GM12878 (cell line): ENCODE measurements around the gene MDFI. TPM values are rescaled to one million over a fixed set of nuclear protein-coding genes. Genes with fewer than 3 reads are reported as not detected.

Experiments
- ATAC-seq: fragments of 200-7000 bp; cut with Tn5 transposase; 3 replicates; pipeline ENCODE4 v1.9.1; 2020; ENCODE audit warnings: mild to moderate bottlenecking, moderate library complexity
- BruUV-seq: library from RNA; stranded (reverse); fragments of 400-500 nt; replicated peaks from 2 replicates; lab custom pipeline; 2021; lab: Mats Ljungman, UMichigan
- CTCF ChIA-PET: fragments of 300-600 bp; sonication (Branson Sonifier 250); formaldehyde crosslinking; extraction: SDS; loops from one replicate; lab custom pipeline; 2021; ENCODE audit warnings: inconsistent platforms; lab: Yijun Ruan, JAX
- POLR2A ChIA-PET: fragments of 350-600 bp; formaldehyde crosslinking; extraction: SDS; loops from one replicate; lab custom pipeline; 2021; ENCODE audit warnings: inconsistent platforms; lab: Charles Lee
- RAD21 ChIA-PET: fragments of 300-600 bp; sonication (Branson Sonifier 250); formaldehyde crosslinking; loops from one replicate; lab custom pipeline; 2023; ENCODE audit warnings: antibody characterized with exemption; ENCODE audit not compliant: unreplicated experiment; lab: Charles Lee
- SMC1A ChIA-PET: fragments of 300-600 bp; sonication (Branson Sonifier 250); formaldehyde crosslinking; loops from one replicate; lab custom pipeline; 2023; ENCODE audit not compliant: unreplicated experiment, uncharacterized antibody; lab: Charles Lee
- DNase-seq: peaks from one replicate; pipeline ENCODE4 v3.0.0-alpha.2; 2011; ENCODE audit warnings: low read depth, low spot score
- FAIRE-seq: peaks from 3 replicates; lab custom pipeline; 2011; peaks lifted over from hg19 to GRCh38; lab: Jason Lieb, UNC
- H2AFZ ChIP-seq: 2 replicates; pipeline ENCODE4 v1.6.0; 2011; ENCODE audit warnings: low read depth, low read length, control low read depth; ENCODE audit not compliant: control insufficient read depth
- H3K27ac ChIP-seq: 2 replicates; pipeline ENCODE4 v1.5.1; 2011; ENCODE audit warnings: control low read depth; ENCODE audit not compliant: control insufficient read depth, insufficient read depth
- H3K27me3 ChIP-seq, 2 experiments: replicated peaks in 1 of 2; 2 replicates each; pipeline versions ENCODE4 v1.6.0 to v1.6.1; 2011; ENCODE audit warnings: low read length in 1 of 2; ENCODE audit not compliant: control insufficient read depth in 2 of 2, insufficient read depth in 2 of 2
- H3K36me3 ChIP-seq, 2 experiments: 2 replicates each; pipeline ENCODE4 v1.5.1; 2011; ENCODE audit warnings: low read length in 1 of 2; ENCODE audit not compliant: control insufficient read depth in 2 of 2, insufficient read depth in 2 of 2
- H3K4me1 ChIP-seq: 2 replicates; pipeline ENCODE4 v1.6.1; 2011; ENCODE audit warnings: mild to moderate bottlenecking, low read length, moderate library complexity, mixed read lengths; ENCODE audit not compliant: control insufficient read depth, insufficient read depth
- H3K4me2 ChIP-seq: 2 replicates; pipeline ENCODE4 v1.6.0; 2011; ENCODE audit warnings: control low read depth; ENCODE audit not compliant: control insufficient read depth, insufficient read depth
- H3K4me3 ChIP-seq: fragments of 200-600 bp; sonication (generic); 2 replicates; pipeline ENCODE4 v1.5.1; 2016
- H3K79me2 ChIP-seq: 2 replicates; pipeline ENCODE4 v1.6.0; 2011; ENCODE audit warnings: low read length; ENCODE audit not compliant: control insufficient read depth, insufficient read depth
- H3K9ac ChIP-seq: 2 replicates; pipeline ENCODE4 v1.8.0; 2011; ENCODE audit warnings: low read length, control low read depth, mixed read lengths; ENCODE audit not compliant: control insufficient read depth, insufficient read depth
- H3K9me3 ChIP-seq: replicated peaks from 3 replicates; pipeline ENCODE4 v1.5.1; 2011; ENCODE audit warnings: mild to moderate bottlenecking, low read length; ENCODE audit not compliant: control insufficient read depth, insufficient read depth
- H4K20me1 ChIP-seq: 2 replicates; pipeline ENCODE4 v1.6.0; 2011; ENCODE audit not compliant: control insufficient read depth, insufficient read depth
- BCL11A ChIP-seq: IDR thresholded peaks from 2 replicates; pipeline ENCODE4 v1.6.1; 2011; ENCODE audit warnings: low read depth, low read length
- CBX3 ChIP-seq: fragments of 200-600 bp; sonication (generic); IDR thresholded peaks from 2 replicates; pipeline ENCODE4 v1.6.1; 2016; ENCODE audit warnings: low read depth, borderline replicate concordance
- E4F1 ChIP-seq: fragments of 450-650 bp; IDR thresholded peaks from 2 replicates; pipeline ENCODE4 v1.6.1; 2018; ENCODE audit warnings: borderline replicate concordance, mild to moderate bottlenecking; ENCODE audit not compliant: partially characterized antibody
- EP300 ChIP-seq, 2 experiments: fragments of 150-350 bp in 1 of 2; IDR thresholded peaks; 2 replicates each; pipeline ENCODE4 v1.6.1; 2011 to 2012; ENCODE audit warnings: low read depth in 2 of 2, low read length in 2 of 2, borderline replicate concordance in 1 of 2, improper control_type of control experiment in 1 of 2, inconsistent platforms in 1 of 2; ENCODE audit not compliant: control insufficient read depth in 1 of 2
- FOS ChIP-seq: IDR thresholded peaks from 3 replicates; pipeline ENCODE4 v1.6.1; 2011; ENCODE audit warnings: borderline replicate concordance; ENCODE audit not compliant: insufficient read length; ENCODE audit errors: extremely low read depth
- GATAD2B ChIP-seq: fragments of 450-650 bp; conservative IDR thresholded peaks from 2 replicates; pipeline ENCODE4 v1.6.1; 2017; ENCODE audit warnings: low read depth, mild to moderate bottlenecking, moderate library complexity
- IKZF2 ChIP-seq, 2 experiments: fragments of 450-650 bp; IDR thresholded peaks; 2 replicates each; pipeline ENCODE4 v1.6.1; 2017; ENCODE audit warnings: mild to moderate bottlenecking in 2 of 2, moderate library complexity in 2 of 2
- MTA2 ChIP-seq: fragments of 450-650 bp; IDR thresholded peaks from 2 replicates; pipeline ENCODE4 v1.6.1; 2016; ENCODE audit warnings: low read depth, mild to moderate bottlenecking, moderate library complexity
- POLR2AphosphoS2 ChIP-seq: IDR thresholded peaks from 2 replicates; pipeline ENCODE4 v1.6.1; 2011; ENCODE audit warnings: low read depth, mild to moderate bottlenecking, low read length, improper control_type of control experiment, moderate library complexity
- SIN3A ChIP-seq: IDR thresholded peaks from 2 replicates; pipeline ENCODE4 v1.6.1; 2012; ENCODE audit warnings: low read depth, low read length, improper control_type of control experiment
- SIX5 ChIP-seq: IDR thresholded peaks from 2 replicates; pipeline ENCODE4 v1.6.1; 2011; ENCODE audit warnings: mild to moderate bottlenecking, low read depth, low read length, moderate library complexity; ENCODE audit not compliant: severe bottlenecking
- ZNF622 ChIP-seq: fragments of 450-650 bp; IDR thresholded peaks from 2 replicates; pipeline ENCODE4 v1.6.1; 2017; ENCODE audit warnings: mild to moderate bottlenecking, inconsistent platforms
- WGBS: methylation state at CpG from one replicate; pipeline ENCODE4 v1.1.6; 2016; ENCODE audit warnings: low lambda C conversion rate; ENCODE audit not compliant: insufficient replicate concordance, insufficient coverage; ENCODE audit errors: missing lambda C conversion rate; 5-methylcytosine and 5-hydroxymethylcytosine counted together
- in situ Hi-C: fragments of 300-500 bp; cut with MboI; formaldehyde crosslinking; loops from 9 replicates; pipeline ENCODE4 v1.14.3; 2018; ENCODE audit warnings: mixed read lengths
- intact Hi-C: fragments of 100-400 bp; cut with micrococcal nuclease; formaldehyde crosslinking; loops from one replicate; pipeline ENCODE4 v1.14.2; 2022; ENCODE audit not compliant: unreplicated experiment
- polyA plus RNA-seq, 11 experiments: library from polyadenylated mRNA; depleted of rRNA in 4 of 11; unstranded in 6 of 11; stranded (reverse) in 5 of 11; fragments of >200 nt; fragmentation: Nextera tagmentation in 4 of 11; fragmentation: Illumina TruSeq in 1 of 11; extraction: Ambion mirVana in 4 of 11; extraction: Trizol in 1 of 11; gene quantifications; 1 replicate in 1 of 11; 2 replicates in 10 of 11; pipeline versions ENCODE4 v1.2.1 to v1.2.3, GENCODE V29; 2011 to 2016; ENCODE audit warnings: inconsistent platforms in 2 of 11, missing spikeins in 2 of 11, low read depth in 1 of 11
- total RNA-seq, 4 experiments: library from RNA; depleted of rRNA in 3 of 4; stranded (reverse); fragments of >200 nt in 3 of 4; fragmentation: Illumina TruSeq in 1 of 4; extraction: Trizol in 1 of 4; gene quantifications; 2 replicates each; pipeline versions ENCODE4 v1.2.1 to v1.2.3, GENCODE V29; 2013 to 2021

MDFI gene
- total and polyA plus RNA-seq, 10 of the 15 experiments (the other 5 are each of a cell fraction or from before 2014, with no cell fraction given) = not detected

GRCh38 chr6:41679696-41680095 lies 41.4 kb downstream of the MDFI start:
- ChIA-PET RAD21 (interaction anchor here (0.8 to 4.0 kb wide), 3 partner anchors 77 to 311 kb away, joined by 3 to 23 read pairs (median 3); no protein-coding TSS in a partner anchor), CTCF (interaction anchor here (0.7 to 4.4 kb wide), 11 partner anchors 9 to 577 kb away, joined by 3 to 38 read pairs (median 4); no protein-coding TSS in a partner anchor), POLR2A (no interaction called here), SMC1A (no interaction called here)
- no TSS peak for BruUV-seq
- H3K36me3 ChIP-seq = peaks cover 0 to 9% of the 10 kb centered on the region in 2 experiments; a peak in 2 of 4 replicates
- no peak overlapping the region for H3K9ac ChIP-seq
- TF ChIP-seq ZNF622 (no peak), IKZF2 (IDR thresholded peaks at IDR 0.05) (no peak)
- H3K27ac ChIP-seq = no peak overlapping the region
- no peaks in the 10 kb centered on the region for H3K79me2 ChIP-seq
- H3K27me3 ChIP-seq = no peaks in the 10 kb centered on the region
- no peak overlapping the region for H3K4me3 ChIP-seq
- no peaks in the 10 kb centered on the region for H3K9me3 ChIP-seq
- ATAC-seq = no peak
- 83% methylated on average over 9 of the region's 9 CpGs for WGBS
- H4K20me1 ChIP-seq = 0 out of 2 replicates have a peak, but pooled peaks cover 3% of the 10 kb centered on the region
- in situ Hi-C loops = loop anchor here (10.0 kb wide), 1 partner anchor 75 kb away; no protein-coding TSS in a partner anchor
- no peak overlapping the region for H2AFZ ChIP-seq
- DNase-seq = no peak
- H3K4me2 ChIP-seq = no peak overlapping the region
- intact Hi-C loops = no loop called here
- no peak for FAIRE-seq
- no peaks in the 10 kb centered on the region for H3K4me1 ChIP-seq

DNA sequence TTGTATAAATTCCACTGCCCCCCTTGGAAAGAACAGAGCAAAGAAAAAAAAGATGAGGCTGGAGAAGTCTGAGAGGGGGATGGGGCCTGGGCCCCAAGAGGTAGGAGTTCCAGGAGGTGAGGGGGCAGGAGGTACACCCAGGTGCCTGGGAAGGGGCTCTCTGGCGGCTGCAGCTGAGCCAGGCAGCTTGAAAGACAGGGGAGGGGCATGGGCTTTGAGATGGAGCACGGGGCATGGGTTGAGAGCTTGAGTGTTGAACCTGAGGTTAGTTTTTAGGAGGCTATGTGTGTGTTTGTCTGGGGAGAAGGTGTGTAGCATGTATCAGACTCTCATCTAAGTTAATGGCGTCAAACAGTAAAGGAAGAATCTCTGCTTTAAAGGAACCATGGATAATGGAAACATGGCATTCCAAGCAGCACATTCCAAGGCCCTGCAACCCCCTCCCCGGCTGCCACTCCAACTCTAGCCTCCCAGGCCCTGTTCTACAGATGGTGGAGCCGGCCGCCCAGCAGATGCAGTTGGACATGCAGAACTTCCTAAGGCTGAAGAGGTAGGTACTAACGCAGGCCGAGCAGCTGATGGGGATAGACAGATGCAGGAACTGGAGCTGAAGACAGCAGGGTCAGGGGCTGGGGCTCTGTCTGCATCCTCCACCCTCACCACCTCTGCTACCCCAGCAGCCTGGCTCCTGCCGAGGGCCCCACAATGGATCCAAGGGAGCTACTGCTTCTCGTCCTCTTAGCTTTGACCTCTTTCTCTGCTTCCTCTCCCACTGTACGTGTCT lies 42.1 kb downstream of the MDFI start:
- FAIRE-seq (no peak), ATAC-seq (no peak), DNase-seq (no peak)
- TF ChIP-seq EP300 (IDR thresholded peaks at IDR 0.05; ENCODE audit: borderline replicate concordance in 1 of 2, control insufficient read depth in 1 of 2, low read depth in 2 of 2, low read length in 2 of 2) (no peak), CBX3 (no peak), SIX5 (no peak), GATAD2B (no peak), MTA2 (no peak), E4F1 (no peak), SIN3A (no peak), POLR2AphosphoS2 (no peak), BCL11A (no peak), FOS (no peak)
- BruUV-seq = no TSS peak
- no peaks in the 10 kb centered on the region for H3K79me2 ChIP-seq
- ChIA-PET CTCF (interaction anchor here (1.0 to 4.4 kb wide), 12 partner anchors 10 to 313 kb away, joined by 3 to 38 read pairs (median 6); no protein-coding TSS in a partner anchor), SMC1A (interaction anchor here (0.7 to 1.2 kb wide), 2 partner anchors 74 to 77 kb away, joined by 3 to 4 read pairs; no protein-coding TSS in a partner anchor), RAD21 (interaction anchor here (0.8 to 4.0 kb wide), 5 partner anchors 78 to 312 kb away, joined by 3 to 23 read pairs (median 4); no protein-coding TSS in a partner anchor), POLR2A (no interaction called here)
- WGBS = 44% methylated on average over 11 of the region's 11 CpGs
- in situ Hi-C loops = loop anchor here (10.0 kb wide), 1 partner anchor 76 kb away; no protein-coding TSS in a partner anchor
- H4K20me1 ChIP-seq = 0 out of 2 replicates have a peak, but pooled peaks cover 3% of the 10 kb centered on the region
- no peak overlapping the region for H3K4me3 ChIP-seq
- peaks cover 2 to 12% of the 10 kb centered on the region in 2 experiments; a peak in 3 of 4 replicates for H3K36me3 ChIP-seq
- no peak overlapping the region for H3K4me2 ChIP-seq
- no peaks in the 10 kb centered on the region for H3K27me3 ChIP-seq
- no peak overlapping the region for H2AFZ ChIP-seq
- no peak overlapping the region for H3K9ac ChIP-seq
- no peaks in the 10 kb centered on the region for H3K9me3 ChIP-seq
- intact Hi-C loops = no loop called here
- H3K4me1 ChIP-seq = no peaks in the 10 kb centered on the region
- H3K27ac ChIP-seq = no peak overlapping the region
